AG09319 (cell line): ENCODE data around the gene ARHGEF28.

Source experiments
- DNase-seq: peaks from one replicate; pipeline ENCODE4 v3.0.0-alpha.2; 2010; ENCODE audit warnings: low read depth; ENCODE audit errors: extremely low read depth
- TF ChIP-seq, protein P1 (sequence below): IDR thresholded peaks from 2 replicates; pipeline ENCODE4 v1.5.1; 2011; ENCODE audit warnings: low read depth, mild to moderate bottlenecking, inconsistent platforms, low read length, moderate library complexity

Gene ARHGEF28

DNA sequence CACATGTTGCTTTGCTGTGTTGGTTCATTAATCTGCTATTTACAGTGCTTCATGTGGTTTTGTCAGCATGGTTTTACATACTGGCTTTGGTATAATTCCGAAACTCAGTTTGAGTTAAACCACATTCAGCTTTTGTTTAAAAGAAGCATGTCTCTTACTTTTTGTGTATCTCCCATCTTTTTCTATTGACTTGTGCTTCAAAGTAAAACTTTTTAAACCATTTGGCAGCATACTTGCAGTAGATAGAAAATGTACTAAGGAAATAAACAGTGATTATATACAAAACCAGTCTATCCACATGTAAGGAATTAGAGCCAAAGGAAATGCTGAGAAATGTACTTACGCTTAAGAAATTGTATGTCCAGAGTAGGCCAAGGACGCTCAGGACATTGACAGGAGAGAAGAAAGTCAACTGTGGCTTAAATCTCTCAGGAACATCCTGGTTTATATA is 286.9 kb downstream of the ARHGEF28 start:
- TF ChIP-seq, protein P1, sequence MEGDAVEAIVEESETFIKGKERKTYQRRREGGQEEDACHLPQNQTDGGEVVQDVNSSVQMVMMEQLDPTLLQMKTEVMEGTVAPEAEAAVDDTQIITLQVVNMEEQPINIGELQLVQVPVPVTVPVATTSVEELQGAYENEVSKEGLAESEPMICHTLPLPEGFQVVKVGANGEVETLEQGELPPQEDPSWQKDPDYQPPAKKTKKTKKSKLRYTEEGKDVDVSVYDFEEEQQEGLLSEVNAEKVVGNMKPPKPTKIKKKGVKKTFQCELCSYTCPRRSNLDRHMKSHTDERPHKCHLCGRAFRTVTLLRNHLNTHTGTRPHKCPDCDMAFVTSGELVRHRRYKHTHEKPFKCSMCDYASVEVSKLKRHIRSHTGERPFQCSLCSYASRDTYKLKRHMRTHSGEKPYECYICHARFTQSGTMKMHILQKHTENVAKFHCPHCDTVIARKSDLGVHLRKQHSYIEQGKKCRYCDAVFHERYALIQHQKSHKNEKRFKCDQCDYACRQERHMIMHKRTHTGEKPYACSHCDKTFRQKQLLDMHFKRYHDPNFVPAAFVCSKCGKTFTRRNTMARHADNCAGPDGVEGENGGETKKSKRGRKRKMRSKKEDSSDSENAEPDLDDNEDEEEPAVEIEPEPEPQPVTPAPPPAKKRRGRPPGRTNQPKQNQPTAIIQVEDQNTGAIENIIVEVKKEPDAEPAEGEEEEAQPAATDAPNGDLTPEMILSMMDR = no peak
- no peak for DNase-seq

DNA sequence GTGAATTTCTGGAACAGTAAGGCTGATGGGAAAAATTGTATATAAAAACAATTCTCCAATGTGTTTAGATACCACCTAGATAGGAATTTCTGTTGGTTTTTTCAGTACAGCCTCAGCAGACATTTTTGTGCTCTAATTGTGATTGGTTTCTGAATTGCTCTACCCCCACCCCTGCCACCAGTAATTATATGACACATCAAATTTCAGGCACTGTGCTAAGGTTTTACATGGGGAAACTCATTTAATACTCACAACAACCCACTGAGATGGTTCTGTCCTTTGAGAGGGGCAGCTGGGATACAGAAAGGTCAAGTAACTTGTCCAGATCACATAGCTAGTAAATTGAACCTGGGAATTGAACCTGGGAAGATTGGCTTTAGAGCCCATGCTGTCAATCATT is 288.0 kb downstream of the ARHGEF28 start:
- TF ChIP-seq, protein P1 = no peak
- no peak for DNase-seq

DNA sequence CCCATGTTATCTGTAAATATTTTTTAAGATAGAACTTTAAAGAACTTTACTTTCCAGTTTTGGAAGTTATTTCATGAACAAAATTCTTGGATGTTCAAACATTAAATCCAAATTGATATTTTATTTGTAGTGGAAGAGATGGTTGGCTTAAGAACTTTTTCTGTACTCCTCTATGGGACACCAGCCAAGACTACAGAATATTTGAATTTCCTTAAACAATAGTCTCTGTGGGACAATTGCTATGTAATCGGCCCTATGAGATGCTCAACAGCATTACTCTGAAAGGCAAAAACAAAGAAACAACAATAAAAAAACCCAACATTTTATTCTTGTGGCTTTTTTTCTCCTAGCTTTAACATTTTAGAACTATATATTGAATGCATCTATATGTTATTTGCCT is 289.3 kb downstream of the ARHGEF28 start:
- DNase-seq = no peak
- TF ChIP-seq, protein P1 = no peak

DNA sequence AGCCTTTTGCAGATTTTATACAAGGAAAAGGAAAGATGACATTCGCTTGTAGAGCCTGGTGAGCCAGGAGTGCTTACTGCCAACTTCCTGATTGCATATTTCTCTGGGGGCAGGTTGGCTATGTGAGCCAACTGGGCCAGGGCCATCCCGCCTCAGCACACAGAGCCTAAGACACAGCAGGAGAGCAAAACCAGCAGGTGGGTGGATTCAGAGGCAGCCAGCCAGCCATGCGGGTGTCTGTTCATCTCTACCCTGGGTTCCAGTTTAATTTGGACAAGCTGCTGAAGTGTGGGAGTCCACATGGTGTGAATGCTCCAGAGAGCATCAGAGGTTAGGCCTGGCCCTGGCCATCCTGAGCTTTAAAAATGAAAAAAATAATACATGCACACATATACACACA is 291.4 kb downstream of the ARHGEF28 start:
- no peak for DNase-seq
- TF ChIP-seq, protein P1 = no peak

DNA sequence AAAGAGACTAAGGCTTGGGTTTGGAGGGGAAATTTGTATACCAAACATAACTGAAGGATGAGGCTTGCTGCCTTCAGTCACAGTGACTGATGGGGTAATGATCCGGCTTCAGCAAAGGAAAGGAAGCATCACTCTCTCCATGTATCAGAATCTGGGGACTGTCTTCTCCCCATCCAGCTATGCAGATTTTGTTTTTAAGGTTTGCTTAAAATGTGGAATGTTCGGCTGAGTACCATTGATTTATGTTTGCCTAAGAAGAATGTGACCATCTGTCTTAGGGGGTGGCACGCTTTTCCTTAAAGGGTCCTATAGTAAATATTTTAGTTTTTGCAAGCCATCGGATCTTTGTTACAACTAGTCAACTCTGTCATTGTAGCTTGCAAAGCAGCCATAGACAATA is 291.9 kb downstream of the ARHGEF28 start:
- no peak for DNase-seq
- TF ChIP-seq, protein P1 = no peak

DNA sequence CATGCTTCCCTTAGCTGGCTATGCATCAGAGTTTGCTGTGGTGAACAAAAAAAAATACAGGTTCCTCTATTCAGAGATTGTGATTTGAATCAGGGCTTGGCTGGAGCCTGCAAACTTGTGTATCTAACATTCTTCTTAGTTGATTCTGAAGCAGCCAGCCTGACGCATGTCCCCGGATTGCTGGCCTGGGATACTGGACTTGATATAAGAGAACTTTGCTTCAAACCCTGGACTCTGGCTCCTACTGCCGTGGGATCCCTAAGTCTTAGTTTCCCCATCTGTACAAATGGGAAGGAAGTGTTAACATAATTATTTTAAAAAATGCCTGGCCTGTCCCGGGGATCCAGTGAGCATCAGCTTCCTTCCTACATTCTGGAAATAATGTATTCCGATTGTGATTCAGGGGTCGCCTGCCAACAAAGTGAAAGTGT is 292.8 kb downstream of the ARHGEF28 start:
- no peak for DNase-seq
- TF ChIP-seq, protein P1 = no peak

DNA sequence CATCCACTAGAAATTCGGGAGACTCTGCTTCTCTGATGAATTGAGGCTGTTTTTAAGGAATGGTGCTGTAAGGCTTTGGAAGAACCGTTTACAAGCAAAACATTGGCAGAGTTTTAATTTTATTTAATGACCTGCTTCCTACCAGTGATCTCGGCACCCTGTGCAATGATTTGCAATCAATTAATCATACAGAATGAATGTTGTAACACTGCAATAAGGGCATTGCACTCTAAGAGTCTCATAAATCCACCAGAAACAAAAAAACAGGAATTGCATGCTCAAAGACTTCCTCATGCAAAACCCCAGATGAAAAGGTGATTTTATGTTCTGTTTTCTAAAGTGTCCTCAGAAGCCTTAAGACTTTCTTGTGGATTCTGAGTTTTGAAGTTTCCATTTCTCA is 295.7 kb downstream of the ARHGEF28 start:
- no peak for DNase-seq
- TF ChIP-seq, protein P1 = no peak
